Measurements from ENCODE around the gene PLA2G15. TPM values are rescaled to one million over a fixed set of nuclear protein-coding genes. Genes with fewer than 3 reads are reported as not detected.
A peak's percentile ranks its signal among the peaks of the same experiment; 100 is the strongest.

The PLA2G15 gene
- total and polyA plus RNA-seq, 2 donors (not counting 1 experiment from before 2014, with no cell fraction given): 22.2 to 28.7 TPM

- Histone ChIP-seq H3K4me1 (ENCODE audit: control insufficient read depth, extremely low read depth, insufficient read depth, low read length) (peaks cover 5% of the 10 kb centered on the region), H3K36me3 (ENCODE audit: control insufficient read depth, insufficient read depth, low read length) (no peaks in the 10 kb centered on the region), H4K20me1 (ENCODE audit: control insufficient read depth, extremely low read depth, insufficient read depth, low read length) (no peaks in the 10 kb centered on the region), H3K4me2 (ENCODE audit: extremely low read depth, insufficient read depth, low read length) (peak overlapping the region; percentile 99), H3K27me3 (ENCODE audit: control insufficient read depth, insufficient read depth, low read length) (no peaks in the 10 kb centered on the region), H3K79me2 (ENCODE audit: control insufficient read depth, insufficient read depth, low read length) (peaks cover 41% of the 10 kb centered on the region), H2AFZ (ENCODE audit: low read length) (no peak overlapping the region), H3K9ac (ENCODE audit: insufficient read depth, low read length) (peak overlapping the region; percentile 82), H3K9me3 (ENCODE audit: control insufficient read depth, insufficient read depth, low read depth, low read length) (no peaks in the 10 kb centered on the region), H3K27ac (ENCODE audit: insufficient read depth, low read length) (peak overlapping the region; percentile 87), H3K4me3 (replicated peaks in 1 of 4; ENCODE audit: control extremely low read depth in 1 of 4, insufficient read depth in 1 of 4, low read depth in 3 of 4, low read length in 4 of 4) (peak overlapping the region; percentile 86 to 97 (median 90))
- TF ChIP-seq CTCF (conservative IDR thresholded peaks at IDR 0.05 in 1 of 2, IDR thresholded peaks at IDR 0.05 in 1 of 2; ENCODE audit: low read depth in 1 of 2, low read length in 2 of 2) (no peak), EZH2 (IDR thresholded peaks at IDR 0.05; ENCODE audit: low read length, missing control alignments) (no peak)
- DNase-seq (ENCODE audit: low read depth in 2 of 2): no peak
Observed at GRCh38 chr16:68309799-68310198, 64.6 kb downstream of the PLA2G15 start.

- no peak for DNase-seq (ENCODE audit: low read depth in 2 of 2)
- Histone ChIP-seq H3K9me3 (ENCODE audit: control insufficient read depth, insufficient read depth, low read depth, low read length) (no peaks in the 10 kb centered on the region), H3K36me3 (ENCODE audit: control insufficient read depth, insufficient read depth, low read length) (no peaks in the 10 kb centered on the region), H3K4me3 (replicated peaks in 1 of 4; ENCODE audit: control extremely low read depth in 1 of 4, insufficient read depth in 1 of 4, low read depth in 3 of 4, low read length in 4 of 4) (peak overlapping the region; percentile 86 to 97 (median 90)), H2AFZ (ENCODE audit: low read length) (peak overlapping the region; percentile 98), H3K4me2 (ENCODE audit: extremely low read depth, insufficient read depth, low read length) (peak overlapping the region; percentile 99), H3K27ac (ENCODE audit: insufficient read depth, low read length) (peak overlapping the region; percentile 87), H3K4me1 (ENCODE audit: control insufficient read depth, extremely low read depth, insufficient read depth, low read length) (peaks cover 5% of the 10 kb centered on the region), H3K9ac (ENCODE audit: insufficient read depth, low read length) (peak overlapping the region; percentile 82), H4K20me1 (ENCODE audit: control insufficient read depth, extremely low read depth, insufficient read depth, low read length) (no peaks in the 10 kb centered on the region), H3K27me3 (ENCODE audit: control insufficient read depth, insufficient read depth, low read length) (no peaks in the 10 kb centered on the region), H3K79me2 (ENCODE audit: control insufficient read depth, insufficient read depth, low read length) (peaks cover 41% of the 10 kb centered on the region)
- no peak for TF ChIP-seq EZH2 (IDR thresholded peaks at IDR 0.05; ENCODE audit: low read length, missing control alignments)
- TF ChIP-seq CTCF (conservative IDR thresholded peaks at IDR 0.05 in 1 of 2, IDR thresholded peaks at IDR 0.05 in 1 of 2; ENCODE audit: low read depth in 1 of 2, low read length in 2 of 2): no peak
Observed at GRCh38 chr16:68310437-68310773, 65.2 kb downstream of the PLA2G15 start.

Other genes with a start within 250 kb of the PLA2G15 start
- not detected in 2 replicates for gene DPEP2, start 245.9 kb upstream of the PLA2G15 start, total RNA-seq
- not detected in 2 replicates for gene DPEP2, start 245.9 kb upstream of the PLA2G15 start, polyA plus RNA-seq
- gene DPEP2NB, start 229.5 kb upstream of the PLA2G15 start, total RNA-seq: not detected in 2 replicates
- not detected in 2 replicates for gene DPEP2NB, start 229.5 kb upstream of the PLA2G15 start, polyA plus RNA-seq
- 10.7 and 12.3 TPM in 2 replicates for gene DDX28, start 222.1 kb upstream of the PLA2G15 start, total RNA-seq
- gene DDX28, start 222.1 kb upstream of the PLA2G15 start, polyA plus RNA-seq: 5.3 and 8.6 TPM in 2 replicates
- gene DUS2, start 222.1 kb upstream of the PLA2G15 start, total RNA-seq: 12.3 and 16.8 TPM in 2 replicates
- gene DUS2, start 222.1 kb upstream of the PLA2G15 start, polyA plus RNA-seq: 10.2 and 15.5 TPM in 2 replicates
- gene NFATC3, start 160.0 kb upstream of the PLA2G15 start, total RNA-seq: 10.6 and 11.0 TPM in 2 replicates
- gene NFATC3, start 160.0 kb upstream of the PLA2G15 start, polyA plus RNA-seq: 9.6 and 10.1 TPM in 2 replicates
- gene ESRP2, start 9.2 kb upstream of the PLA2G15 start, total RNA-seq: under 0.01 and 0.17 TPM in 2 replicates
- 0.08 and 0.10 TPM in 2 replicates for gene ESRP2, start 9.2 kb upstream of the PLA2G15 start, polyA plus RNA-seq
- gene SLC7A6, start 19.2 kb downstream of the PLA2G15 start, total RNA-seq: 8.5 and 11.9 TPM in 2 replicates
- gene SLC7A6, start 19.2 kb downstream of the PLA2G15 start, polyA plus RNA-seq: 16.0 and 19.0 TPM in 2 replicates
- 16.4 and 19.5 TPM in 2 replicates for gene SLC7A6OS, start 65.6 kb downstream of the PLA2G15 start, total RNA-seq
- gene SLC7A6OS, start 65.6 kb downstream of the PLA2G15 start, polyA plus RNA-seq: 8.7 and 10.0 TPM in 2 replicates
- gene PRMT7, start 65.6 kb downstream of the PLA2G15 start, total RNA-seq: 39.3 and 44.4 TPM in 2 replicates
- gene PRMT7, start 65.6 kb downstream of the PLA2G15 start, polyA plus RNA-seq: 24.0 and 34.0 TPM in 2 replicates
- gene SMPD3, start 203.1 kb downstream of the PLA2G15 start, total RNA-seq: under 0.01 TPM in 2 replicates
- gene SMPD3, start 203.1 kb downstream of the PLA2G15 start, polyA plus RNA-seq: 0.01 and 0.08 TPM in 2 replicates

Data from fibroblast of lung (primary cell).